HepG2 (cell line): ENCODE measurements around the gene NRSN2. TPM values are rescaled to one million over a fixed set of nuclear protein-coding genes. Genes with fewer than 3 reads are reported as not detected.

Experiments
- CENPX ChIP-seq: sonication (generic); formaldehyde crosslinking; IDR thresholded peaks from 2 replicates; pipeline ENCODE4 v1.9.0; 2021; ENCODE audit warnings: mild to moderate bottlenecking, missing genetic modification reagents, moderate library complexity
- FOXA3 ChIP-seq: IDR thresholded peaks from 2 replicates; pipeline ENCODE4 v1.6.1; 2016; ENCODE audit warnings: missing genetic modification reagents, missing compliant biosample characterization
- HNRNPH1 ChIP-seq: fragments of 200-400 bp; formaldehyde crosslinking; optimal IDR thresholded peaks from 2 replicates; pipeline ENCODE3; 2017; ENCODE audit warnings: mild to moderate bottlenecking, low read depth, low read length
- HNRNPK ChIP-seq: fragments of 200-400 bp; formaldehyde crosslinking; IDR thresholded peaks from 2 replicates; pipeline ENCODE4 v1.6.1; 2018; ENCODE audit warnings: low read length, low read depth, moderate library complexity, mild to moderate bottlenecking; ENCODE audit not compliant: poor library complexity, severe bottlenecking
- KLF16 ChIP-seq, 2 experiments: sonication (generic) in 1 of 2; formaldehyde crosslinking in 1 of 2; IDR thresholded peaks; 2 replicates each; pipeline versions ENCODE4 v1.6.1 to v1.8.0; 2016 to 2023; ENCODE audit warnings: missing genetic modification reagents in 2 of 2, missing compliant biosample characterization in 1 of 2
- MAZ ChIP-seq, 2 experiments: sonication (generic) in 1 of 2; formaldehyde crosslinking in 1 of 2; IDR thresholded peaks; 2 replicates each; pipeline versions ENCODE4 v1.5.0 to v1.6.1; 2012 to 2020; ENCODE audit warnings: low read depth in 2 of 2, mild to moderate bottlenecking in 2 of 2, borderline replicate concordance in 1 of 2, improper control_type of control experiment in 1 of 2, low read length in 1 of 2, missing genetic modification reagents in 1 of 2, moderate library complexity in 1 of 2
- MBNL3 ChIP-seq: fragments of 250-450 bp; sonication (Bioruptor Pico); conservative IDR thresholded peaks from 2 replicates; pipeline ENCODE4 v1.8.0; 2022; ENCODE audit warnings: mild to moderate bottlenecking, inconsistent platforms
- NCOA2 ChIP-seq: sonication (generic); formaldehyde crosslinking; IDR thresholded peaks from 2 replicates; pipeline ENCODE4 v1.8.0; 2022; ENCODE audit warnings: inconsistent platforms
- NFAT5 ChIP-seq: sonication (generic); formaldehyde crosslinking; IDR thresholded peaks from 2 replicates; pipeline ENCODE4 v1.4.0; 2020; ENCODE audit warnings: missing genetic modification reagents
- PAWR ChIP-seq: sonication (generic); formaldehyde crosslinking; IDR thresholded peaks from 2 replicates; pipeline ENCODE4 v1.4.0; 2020; ENCODE audit warnings: missing genetic modification reagents, mild to moderate bottlenecking, borderline replicate concordance
- SCMH1 ChIP-seq: sonication (generic); formaldehyde crosslinking; IDR thresholded peaks from 2 replicates; pipeline ENCODE4 v1.9.0; 2021; ENCODE audit warnings: missing genetic modification reagents, mild to moderate bottlenecking, borderline replicate concordance
- SNAI1 ChIP-seq: sonication (generic); formaldehyde crosslinking; IDR thresholded peaks from 2 replicates; pipeline ENCODE4 v1.5.0; 2020; ENCODE audit warnings: mild to moderate bottlenecking, missing genetic modification reagents, borderline replicate concordance
- SNAPC2 ChIP-seq: sonication (generic); formaldehyde crosslinking; IDR thresholded peaks from 2 replicates; pipeline ENCODE4 v1.8.1; 2022; ENCODE audit warnings: mild to moderate bottlenecking, missing genetic modification reagents
- SP5 ChIP-seq: IDR thresholded peaks from 2 replicates; pipeline ENCODE4 v1.6.1; 2016; ENCODE audit warnings: low read depth, borderline replicate concordance
- TAF15 ChIP-seq: fragments of 200-400 bp; formaldehyde crosslinking; IDR thresholded peaks from one replicate; pipeline ENCODE4 v1.6.1; 2018; ENCODE audit warnings: mild to moderate bottlenecking, low read depth, low read length; ENCODE audit not compliant: poor library complexity, severe bottlenecking
- ZFP36L2 ChIP-seq: sonication (generic); formaldehyde crosslinking; IDR thresholded peaks from 2 replicates; pipeline ENCODE4 v1.4.0; 2020; ENCODE audit warnings: missing genetic modification reagents
- ZFYVE20 ChIP-seq: sonication (generic); formaldehyde crosslinking; IDR thresholded peaks from 2 replicates; pipeline ENCODE4 v1.8.0; 2023; ENCODE audit warnings: low read depth, mild to moderate bottlenecking, moderate library complexity, missing genetic modification reagents, borderline replicate concordance
- ZMYM2 ChIP-seq: sonication (generic); formaldehyde crosslinking; IDR thresholded peaks from 2 replicates; pipeline ENCODE4 v1.8.0; 2022; ENCODE audit warnings: mild to moderate bottlenecking, missing genetic modification reagents
- ZNF17 ChIP-seq: sonication (generic); formaldehyde crosslinking; IDR thresholded peaks from 2 replicates; pipeline ENCODE4 v1.5.0; 2020; ENCODE audit warnings: mild to moderate bottlenecking, missing genetic modification reagents
- ZNF333 ChIP-seq: sonication (generic); formaldehyde crosslinking; IDR thresholded peaks from 2 replicates; pipeline ENCODE4 v1.4.0; 2020; ENCODE audit warnings: mild to moderate bottlenecking, missing genetic modification reagents, borderline replicate concordance
- ZNF382 ChIP-seq: sonication (generic); formaldehyde crosslinking; IDR thresholded peaks from 2 replicates; pipeline ENCODE4 v1.5.0; 2020; ENCODE audit warnings: missing genetic modification reagents, mild to moderate bottlenecking, borderline replicate concordance
- ZNF44 ChIP-seq: sonication (generic); formaldehyde crosslinking; IDR thresholded peaks from 2 replicates; pipeline ENCODE4 v1.5.1; 2020; ENCODE audit warnings: mild to moderate bottlenecking, missing genetic modification reagents
- ZNF740 ChIP-seq: sonication (generic); formaldehyde crosslinking; IDR thresholded peaks from 2 replicates; pipeline ENCODE4 v1.4.0; 2020; ENCODE audit warnings: missing genetic modification reagents
- ZSCAN9 ChIP-seq: IDR thresholded peaks from 2 replicates; pipeline ENCODE4 v1.6.1; 2016; ENCODE audit warnings: borderline replicate concordance
- polyA plus RNA-seq, 8 experiments: library from polyadenylated mRNA; depleted of rRNA in 3 of 8; stranded (reverse) in 7 of 8; unstranded in 1 of 8; fragments of >200 nt; fragmentation: Illumina TruSeq in 4 of 8; extraction: Trizol in 4 of 8; gene quantifications; 2 replicates each; pipeline versions ENCODE4 v1.2.1 to v1.2.3, GENCODE V29; 2011 to 2016; ENCODE audit warnings: low read depth in 4 of 8, missing spikeins in 1 of 8, mixed read lengths in 1 of 8; ENCODE audit not compliant: insufficient read depth in 1 of 8
- total RNA-seq, 5 experiments: library from RNA; depleted of rRNA; stranded (reverse); fragments of >200 nt; fragmentation: Illumina TruSeq; extraction: Trizol; gene quantifications; 2 replicates each; pipeline ENCODE4 v1.2.3, GENCODE V29; 2016; ENCODE audit warnings: low read depth in 1 of 5

NRSN2 gene
- total and polyA plus RNA-seq, 2 of the 13 experiments (the other 11 are each of a cell fraction or from before 2014, with no cell fraction given): 32.3 to 49.4 TPM

GRCh38 chr20:326645-327185 lies 20.2 kb upstream of the NRSN2 start (continued):
- TF ChIP-seq ZNF740 (CRISPR knock-in tag): no peak; the same call in 1 of the 2 replicates
- TF ChIP-seq TAF15: no peak
- TF ChIP-seq CENPX (CRISPR knock-in tag): no peak
- TF ChIP-seq MAZ (IDR thresholded peaks at IDR 0.05; ENCODE audit: borderline replicate concordance, low read depth, low read length): no peak
- no peak for TF ChIP-seq MAZ (CRISPR knock-in tag; IDR thresholded peaks at IDR 0.05; ENCODE audit: low read depth)
- no peak for TF ChIP-seq SNAPC2 (CRISPR knock-in tag)
- 0 out of 2 replicates have a peak, but pooled peaks have one; percentile 73 for TF ChIP-seq ZFYVE20
- no peak for TF ChIP-seq HNRNPH1
- TF ChIP-seq ZMYM2 (CRISPR knock-in tag): peak; percentile 7; the same call in 1 of the 2 replicates
- TF ChIP-seq ZNF382 (CRISPR knock-in tag): no peak
- peak; percentile 33; the same call in 1 of the 2 replicates for TF ChIP-seq ZFP36L2 (CRISPR knock-in tag)
- no peak for TF ChIP-seq SCMH1 (CRISPR knock-in tag)
- TF ChIP-seq FOXA3 (CRISPR knock-in tag): no peak
- no peak for TF ChIP-seq ZNF333 (CRISPR knock-in tag)
- no peak for TF ChIP-seq ZSCAN9 (CRISPR knock-in tag)
- no peak for TF ChIP-seq HNRNPK
- no peak for TF ChIP-seq NFAT5 (CRISPR knock-in tag)
- TF ChIP-seq PAWR: no peak
- peak; percentile 28; the same call in 1 of the 2 replicates for TF ChIP-seq SP5 (CRISPR knock-in tag)
- TF ChIP-seq ZNF17 (CRISPR knock-in tag): no peak
- TF ChIP-seq SNAI1: no peak
- no peak for TF ChIP-seq MBNL3 (CRISPR knock-in tag)
- no peak for TF ChIP-seq ZNF44 (CRISPR knock-in tag)
- peak in 1 of 2 experiments; percentile 50; a peak in 1 of 4 replicates for TF ChIP-seq KLF16 (CRISPR knock-in tag; IDR thresholded peaks at IDR 0.05)
- peak; percentile 40; the same call in 1 of the 2 replicates for TF ChIP-seq NCOA2 (CRISPR knock-in tag)
